ENCODE results near the gene HBG2.

HBG2 gene

GRCh38 chr11:5286351-5286750 lies 31.8 kb upstream of the HBG2 start:
- no peak overlapping the region for H3K4me3 Mint-ChIP-seq
- H3K27me3 Mint-ChIP-seq = no peaks in the 10 kb centered on the region
- no peak for ATAC-seq
- no peaks in the 10 kb centered on the region for H3K9me3 Mint-ChIP-seq
- H3K4me1 Mint-ChIP-seq = no peaks in the 10 kb centered on the region
- DNase-seq = no peak
- H3K27ac Mint-ChIP-seq = no peak overlapping the region

GRCh38 chr11:5285703-5286340 lies 31.2 kb upstream of the HBG2 start:
- no peak for ATAC-seq
- DNase-seq = no peak
- H3K27me3 Mint-ChIP-seq = no peaks in the 10 kb centered on the region
- no peak overlapping the region for H3K4me3 Mint-ChIP-seq
- peaks cover 1% of the 10 kb centered on the region for H3K4me1 Mint-ChIP-seq
- no peaks in the 10 kb centered on the region for H3K9me3 Mint-ChIP-seq
- H3K27ac Mint-ChIP-seq = no peak overlapping the region

- no peaks in the 10 kb centered on the region for H3K27me3 Mint-ChIP-seq
- no peaks in the 10 kb centered on the region for H3K9me3 Mint-ChIP-seq
- ATAC-seq (peak; percentile 35), DNase-seq (no peak)
- H3K4me1 Mint-ChIP-seq = peaks cover 6% of the 10 kb centered on the region
- H3K4me3 Mint-ChIP-seq = no peak overlapping the region
- H3K27ac Mint-ChIP-seq = no peak overlapping the region
Observed at GRCh38 chr11:5284637-5285036, 30.1 kb upstream of the HBG2 start.

- H3K4me3 Mint-ChIP-seq = no peak overlapping the region
- no peaks in the 10 kb centered on the region for H3K9me3 Mint-ChIP-seq
- no peaks in the 10 kb centered on the region for H3K27me3 Mint-ChIP-seq
- H3K4me1 Mint-ChIP-seq = peaks cover 6% of the 10 kb centered on the region
- no peak overlapping the region for H3K27ac Mint-ChIP-seq
- DNase-seq (no peak), ATAC-seq (no peak)
Observed at GRCh38 chr11:5283882-5284281, 29.3 kb upstream of the HBG2 start.

- Mint-ChIP-seq H3K4me3 (no peak overlapping the region), H3K4me1 (peaks cover 6% of the 10 kb centered on the region), H3K27ac (no peak overlapping the region), H3K27me3 (no peaks in the 10 kb centered on the region), H3K9me3 (no peaks in the 10 kb centered on the region)
- ATAC-seq (no peak), DNase-seq (no peak)
Observed at GRCh38 chr11:5283086-5283485, 28.5 kb upstream of the HBG2 start.

GRCh38 chr11:5282628-5283027 lies 28.0 kb upstream of the HBG2 start:
- ATAC-seq (no peak), DNase-seq (no peak)
- H3K27ac Mint-ChIP-seq = no peak overlapping the region
- no peaks in the 10 kb centered on the region for H3K27me3 Mint-ChIP-seq
- no peaks in the 10 kb centered on the region for H3K9me3 Mint-ChIP-seq
- H3K4me3 Mint-ChIP-seq = no peak overlapping the region
- H3K4me1 Mint-ChIP-seq = peaks cover 6% of the 10 kb centered on the region

GRCh38 chr11:5281596-5281995 lies 27.0 kb upstream of the HBG2 start:
- ATAC-seq = no peak
- H3K9me3 Mint-ChIP-seq = no peaks in the 10 kb centered on the region
- no peak overlapping the region for H3K4me3 Mint-ChIP-seq

GRCh38 chr11:5280582-5281102 lies 26.1 kb upstream of the HBG2 start:
- H3K9me3 Mint-ChIP-seq = no peaks in the 10 kb centered on the region
- H3K4me3 Mint-ChIP-seq = no peak overlapping the region
- H3K27me3 Mint-ChIP-seq = no peaks in the 10 kb centered on the region
- peak; percentile 60 for ATAC-seq
- no peak for DNase-seq
- peaks cover 6% of the 10 kb centered on the region for H3K4me1 Mint-ChIP-seq
- no peak overlapping the region for H3K27ac Mint-ChIP-seq

More at GRCh38 chr11:5281596-5281995, 27.0 kb upstream of the HBG2 start:
- Mint-ChIP-seq H3K27ac (no peak overlapping the region), H3K27me3 (no peaks in the 10 kb centered on the region), H3K4me1 (peaks cover 6% of the 10 kb centered on the region)
- no peak for DNase-seq

- H3K27me3 Mint-ChIP-seq = no peaks in the 10 kb centered on the region
- DNase-seq (no peak), ATAC-seq (no peak)
- H3K4me1 Mint-ChIP-seq = peaks cover 6% of the 10 kb centered on the region
- no peak overlapping the region for H3K4me3 Mint-ChIP-seq
- H3K27ac Mint-ChIP-seq = no peak overlapping the region
- H3K9me3 Mint-ChIP-seq = no peaks in the 10 kb centered on the region
Observed at GRCh38 chr11:5279471-5280090, 25.0 kb upstream of the HBG2 start.

- Mint-ChIP-seq H3K9me3 (no peaks in the 10 kb centered on the region), H3K27me3 (no peaks in the 10 kb centered on the region), H3K4me3 (no peak overlapping the region), H3K4me1 (peaks cover 6% of the 10 kb centered on the region), H3K27ac (peak overlapping the region in 1 of 2 donors; percentile 42)
- no peak for ATAC-seq
- no peak for DNase-seq
Observed at GRCh38 chr11:5277807-5278382, 23.3 kb upstream of the HBG2 start.

GRCh38 chr11:5276697-5277096 lies 22.1 kb upstream of the HBG2 start:
- DNase-seq (no peak), ATAC-seq (no peak)
- Mint-ChIP-seq H3K9me3 (no peaks in the 10 kb centered on the region), H3K27ac (no peak overlapping the region), H3K4me1 (peaks cover 6% of the 10 kb centered on the region), H3K27me3 (no peaks in the 10 kb centered on the region), H3K4me3 (no peak overlapping the region)

- ATAC-seq (no peak), DNase-seq (no peak)
- Mint-ChIP-seq H3K27ac (no peak overlapping the region), H3K9me3 (no peaks in the 10 kb centered on the region), H3K4me3 (no peak overlapping the region), H3K4me1 (peaks cover 2% of the 10 kb centered on the region), H3K27me3 (no peaks in the 10 kb centered on the region)
Observed at GRCh38 chr11:5275369-5276110, 21.0 kb upstream of the HBG2 start.

- Mint-ChIP-seq H3K9me3 (no peaks in the 10 kb centered on the region), H3K27ac (no peak overlapping the region), H3K27me3 (no peaks in the 10 kb centered on the region), H3K4me1 (no peaks in the 10 kb centered on the region), H3K4me3 (no peak overlapping the region)
- DNase-seq (no peak), ATAC-seq (no peak)
Observed at GRCh38 chr11:5274395-5274794, 19.8 kb upstream of the HBG2 start.

GRCh38 chr11:5272395-5273017 lies 17.9 kb upstream of the HBG2 start:
- no peaks in the 10 kb centered on the region for H3K27me3 Mint-ChIP-seq
- no peak overlapping the region for H3K4me3 Mint-ChIP-seq
- H3K4me1 Mint-ChIP-seq = no peaks in the 10 kb centered on the region

GRCh38 chr11:5269715-5270147 lies 15.2 kb upstream of the HBG2 start, which contains the start of gene HBE1:
Gene HBE1 (minus strand): TSS chr11:5269945. CDS start chr11:5269890, 55 bp downstream.
- no peaks in the 10 kb centered on the region for H3K9me3 Mint-ChIP-seq
- no peaks in the 10 kb centered on the region for H3K27me3 Mint-ChIP-seq
- no peak for ATAC-seq
- no peak for DNase-seq
- H3K4me3 Mint-ChIP-seq = no peak within 1 kb of the TSS
- no peaks in the 10 kb centered on the region for H3K4me1 Mint-ChIP-seq
- no peak within 1 kb of the TSS for H3K27ac Mint-ChIP-seq

More at GRCh38 chr11:5272395-5273017, 17.9 kb upstream of the HBG2 start:
- ATAC-seq (no peak), DNase-seq (no peak)
- Mint-ChIP-seq H3K27ac (no peak overlapping the region), H3K9me3 (no peaks in the 10 kb centered on the region)

All from stimulated activated naive CD8-positive, alpha-beta T cell treated with anti-CD3 and anti-CD28 coated beads, Interleukin-15, amount 100 ng/mL, for 72 hours (primary cell).